ENCODE results near the gene PPM1N. TPM values are rescaled to one million over a fixed set of nuclear protein-coding genes. Genes with fewer than 3 reads are reported as not detected.

Gene PPM1N
- total and polyA plus RNA-seq, 2 of the 13 experiments (the other 11 are each of a cell fraction or from before 2014, with no cell fraction given) = 0.31 to 1.8 TPM

- TF ChIP-seq ZMAT5 (CRISPR knock-in tag; IDR thresholded peaks at IDR 0.05; ENCODE audit: borderline replicate concordance, low read depth) (no peak), ZNF75D (CRISPR knock-in tag; IDR thresholded peaks at IDR 0.05; ENCODE audit: borderline replicate concordance) (no peak), ZBTB43 (CRISPR knock-in tag; conservative IDR thresholded peaks at IDR 0.05) (no peak), CREM (IDR thresholded peaks at IDR 0.05) (peak; percentile 51; the same call in 1 of the 2 replicates), CREM (CRISPR knock-in tag; IDR thresholded peaks at IDR 0.05) (no peak), ZNF777 (CRISPR knock-in tag; IDR thresholded peaks at IDR 0.05) (no peak), NCOA2 (CRISPR knock-in tag; IDR thresholded peaks at IDR 0.05) (0 out of 2 replicates have a peak, but pooled peaks have one; percentile 23), TP53 (CRISPR knock-in tag; conservative IDR thresholded peaks at IDR 0.05) (no peak), MXD4 (CRISPR knock-in tag; IDR thresholded peaks at IDR 0.05) (no peak), ZNF441 (CRISPR knock-in tag; IDR thresholded peaks at IDR 0.05; ENCODE audit: borderline replicate concordance) (no peak), IKZF5 (CRISPR knock-in tag; IDR thresholded peaks at IDR 0.05) (no peak), THAP11 (CRISPR knock-in tag; IDR thresholded peaks at IDR 0.05) (peak; percentile 97), ZNF280D (CRISPR knock-in tag; IDR thresholded peaks at IDR 0.05) (no peak), ZNF503 (CRISPR knock-in tag; IDR thresholded peaks at IDR 0.05) (no peak), THAP9 (CRISPR knock-in tag; IDR thresholded peaks at IDR 0.05; ENCODE audit: borderline replicate concordance) (no peak), MAX (IDR thresholded peaks at IDR 0.05) (no peak)
These were observed 25.5 kb downstream of the PPM1N start (continued) for GRCh38 chr19:45523642-45524256.
